ENCODE data around the gene CFTR. TPM values are rescaled to one million over a fixed set of nuclear protein-coding genes. Genes with fewer than 3 reads are reported as not detected.

The CFTR gene
- total and polyA plus RNA-seq, 10 donors: 0.02 to 0.27 (median 0.05) TPM; not detected in 6

DNA sequence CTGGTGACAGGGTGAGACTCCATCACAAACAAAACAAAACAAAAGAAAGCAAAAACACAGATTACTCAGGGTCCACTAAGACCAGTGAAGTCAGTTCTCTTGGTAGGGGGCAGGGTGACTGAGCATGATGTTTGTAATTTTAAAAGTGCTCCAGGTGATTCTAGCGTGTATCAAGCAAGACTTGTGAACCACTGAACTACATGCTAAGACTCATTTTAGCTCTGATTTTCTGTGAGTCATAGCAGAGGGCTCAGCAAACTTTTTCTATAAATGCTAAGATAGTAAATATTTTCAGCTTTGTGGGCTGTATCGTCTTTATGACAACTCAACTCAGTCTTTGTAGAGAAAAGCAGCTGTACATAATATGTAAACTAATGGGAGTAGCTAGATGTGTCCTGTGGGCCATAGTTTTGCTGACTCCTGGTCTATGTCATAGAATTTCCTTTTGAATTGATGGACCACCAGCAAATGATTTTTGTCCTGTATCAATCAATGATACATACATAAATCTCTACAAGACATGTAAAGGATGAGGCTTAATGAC is 141.3 kb downstream of the CFTR start:
- no peaks in the 10 kb centered on the region for H3K36me3 ChIP-seq
- H3K9me3 ChIP-seq: no peaks in the 10 kb centered on the region
- no peak for DNase-seq
- no peak overlapping the region for H3K27ac ChIP-seq
- TF ChIP-seq POLR2A (IDR thresholded peaks at IDR 0.05) (no peak), POLR2AphosphoS5 (IDR thresholded peaks at IDR 0.05) (no peak)
- TF ChIP-seq, protein P1, sequence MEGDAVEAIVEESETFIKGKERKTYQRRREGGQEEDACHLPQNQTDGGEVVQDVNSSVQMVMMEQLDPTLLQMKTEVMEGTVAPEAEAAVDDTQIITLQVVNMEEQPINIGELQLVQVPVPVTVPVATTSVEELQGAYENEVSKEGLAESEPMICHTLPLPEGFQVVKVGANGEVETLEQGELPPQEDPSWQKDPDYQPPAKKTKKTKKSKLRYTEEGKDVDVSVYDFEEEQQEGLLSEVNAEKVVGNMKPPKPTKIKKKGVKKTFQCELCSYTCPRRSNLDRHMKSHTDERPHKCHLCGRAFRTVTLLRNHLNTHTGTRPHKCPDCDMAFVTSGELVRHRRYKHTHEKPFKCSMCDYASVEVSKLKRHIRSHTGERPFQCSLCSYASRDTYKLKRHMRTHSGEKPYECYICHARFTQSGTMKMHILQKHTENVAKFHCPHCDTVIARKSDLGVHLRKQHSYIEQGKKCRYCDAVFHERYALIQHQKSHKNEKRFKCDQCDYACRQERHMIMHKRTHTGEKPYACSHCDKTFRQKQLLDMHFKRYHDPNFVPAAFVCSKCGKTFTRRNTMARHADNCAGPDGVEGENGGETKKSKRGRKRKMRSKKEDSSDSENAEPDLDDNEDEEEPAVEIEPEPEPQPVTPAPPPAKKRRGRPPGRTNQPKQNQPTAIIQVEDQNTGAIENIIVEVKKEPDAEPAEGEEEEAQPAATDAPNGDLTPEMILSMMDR (IDR thresholded peaks at IDR 0.05 in 8 of 11, conservative IDR thresholded peaks at IDR 0.05 in 3 of 11): no peak
- H3K4me1 ChIP-seq: no peaks in the 10 kb centered on the region
- no peaks in the 10 kb centered on the region for H3K27me3 ChIP-seq (replicated peaks in 1 of 7)
- H3K4me3 ChIP-seq: no peak overlapping the region
- intact Hi-C loops (cut with DNase I; ENCODE audit: low total_unique reads): no loop called here
- WGBS, 5 donors: 32 to 84% (median 57%) methylated on average over 2 of the region's 2 CpGs

DNA sequence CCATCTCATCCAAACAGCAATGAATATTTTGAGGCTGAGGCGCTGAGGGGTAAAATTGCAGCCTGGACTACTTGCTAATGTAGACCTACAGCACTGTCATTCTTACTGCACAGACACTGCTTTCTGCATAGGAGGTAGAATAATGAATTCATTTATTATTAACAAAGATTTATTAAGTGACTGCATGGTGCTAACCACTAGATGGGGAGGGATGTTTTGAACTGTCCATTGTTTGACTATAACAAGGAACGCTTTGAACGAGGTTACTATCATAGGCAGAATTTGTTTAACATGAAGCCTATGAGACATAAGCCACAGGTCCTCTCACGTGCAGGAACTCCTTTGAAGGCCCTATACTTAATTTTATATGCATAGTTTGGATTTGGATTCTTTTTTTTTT is 143.8 kb downstream of the CFTR start:
- TF ChIP-seq POLR2AphosphoS5 (IDR thresholded peaks at IDR 0.05) (no peak), POLR2A (IDR thresholded peaks at IDR 0.05) (no peak)
- TF ChIP-seq, protein P1 (IDR thresholded peaks at IDR 0.05 in 8 of 11, conservative IDR thresholded peaks at IDR 0.05 in 3 of 11): no peak

DNA sequence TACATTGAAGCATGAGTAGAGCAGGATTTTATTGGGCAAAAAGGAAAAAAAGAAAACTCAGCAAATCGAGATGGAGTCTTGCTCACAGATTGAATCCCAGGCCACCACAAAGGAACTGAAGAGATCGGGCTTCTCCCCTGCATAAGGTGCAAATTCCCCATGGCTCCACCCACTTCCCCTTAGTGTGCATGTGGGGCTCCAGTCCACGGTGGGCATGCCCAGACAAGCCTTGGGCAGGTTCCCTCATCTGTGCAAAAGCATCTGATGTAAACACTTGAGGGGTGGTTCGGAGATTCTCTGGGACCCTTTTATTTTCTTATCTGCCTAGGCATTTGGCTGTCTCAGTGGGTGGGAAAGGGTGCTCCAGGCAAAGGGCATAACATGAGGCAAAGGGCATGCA is 150.7 kb downstream of the CFTR start:
- no peaks in the 10 kb centered on the region for H3K4me1 ChIP-seq
- TF ChIP-seq POLR2AphosphoS5 (IDR thresholded peaks at IDR 0.05): no peak
- TF ChIP-seq, protein P1 (IDR thresholded peaks at IDR 0.05 in 8 of 11, conservative IDR thresholded peaks at IDR 0.05 in 3 of 11): no peak
- TF ChIP-seq POLR2A (IDR thresholded peaks at IDR 0.05): no peak
- intact Hi-C loops (cut with DNase I; ENCODE audit: low total_unique reads): no loop called here
- no peaks in the 10 kb centered on the region for H3K36me3 ChIP-seq
- WGBS, 5 donors: 63 to 74% (median 73%) methylated on average over 4 of the region's 4 CpGs
- DNase-seq: no peak
- no peaks in the 10 kb centered on the region for H3K9me3 ChIP-seq
- no peak overlapping the region for H3K4me3 ChIP-seq
- no peaks in the 10 kb centered on the region for H3K27me3 ChIP-seq (replicated peaks in 1 of 7)
- H3K27ac ChIP-seq: no peak overlapping the region

More for the DNA sequence above, 143.8 kb downstream of the CFTR start:
- intact Hi-C loops (cut with DNase I; ENCODE audit: low total_unique reads): no loop called here
- 77 to 81% (median 80%) methylated on average over 4 of the region's 4 CpGs for WGBS, 5 donors
- Histone ChIP-seq H3K9me3 (no peaks in the 10 kb centered on the region), H3K27me3 (replicated peaks in 1 of 7) (no peaks in the 10 kb centered on the region), H3K4me1 (no peaks in the 10 kb centered on the region), H3K36me3 (no peaks in the 10 kb centered on the region), H3K4me3 (no peak overlapping the region), H3K27ac (no peak overlapping the region)
- no peak for DNase-seq

DNA sequence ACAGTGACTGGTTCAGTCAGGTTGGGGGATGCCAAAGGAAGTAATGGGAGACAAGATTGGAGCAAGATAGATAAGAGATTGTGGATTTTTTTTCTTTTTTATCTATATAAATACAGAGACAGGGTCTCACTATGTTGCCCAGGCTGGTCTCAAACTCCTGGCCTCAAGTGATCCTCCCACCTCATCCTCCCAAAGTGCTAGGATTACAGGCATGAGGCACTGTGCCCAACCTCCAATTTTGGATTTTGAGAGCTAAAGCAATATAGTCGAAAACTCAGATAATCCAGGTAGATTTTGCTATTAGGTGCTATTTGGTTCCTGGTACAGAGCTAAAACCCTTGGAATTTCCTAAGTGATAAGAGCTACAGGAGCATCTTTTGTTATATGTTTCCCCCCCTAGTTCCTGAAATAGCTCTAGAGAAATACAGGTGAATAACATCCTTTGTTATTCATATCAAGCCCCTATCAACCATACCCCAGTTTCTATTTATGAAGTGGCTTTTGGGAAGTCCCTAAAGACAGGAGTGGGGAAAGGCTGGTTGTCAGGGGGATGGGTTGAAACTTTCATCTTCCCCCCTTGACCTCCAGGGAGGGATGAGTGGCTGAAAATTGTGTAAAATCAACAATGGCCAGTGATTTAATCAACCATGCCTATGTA is 151.2 kb downstream of the CFTR start:
- no peak for DNase-seq
- Histone ChIP-seq H3K9me3 (no peaks in the 10 kb centered on the region), H3K4me1 (no peaks in the 10 kb centered on the region), H3K27ac (no peak overlapping the region), H3K27me3 (replicated peaks in 1 of 7) (no peaks in the 10 kb centered on the region), H3K4me3 (no peak overlapping the region), H3K36me3 (no peaks in the 10 kb centered on the region)
- WGBS, 5 donors: 83 to 93% (median 90%) methylated on average over 1 of the region's 1 CpG
- intact Hi-C loops (cut with DNase I; ENCODE audit: low total_unique reads): no loop called here
- TF ChIP-seq POLR2AphosphoS5 (IDR thresholded peaks at IDR 0.05) (no peak), POLR2A (IDR thresholded peaks at IDR 0.05) (no peak)
- TF ChIP-seq, protein P1 (IDR thresholded peaks at IDR 0.05 in 8 of 11, conservative IDR thresholded peaks at IDR 0.05 in 3 of 11): no peak
